Osteoblast (primary cell): Measurements from ENCODE around the gene HSPA12B. TPM values are rescaled to one million over a fixed set of nuclear protein-coding genes. Genes with fewer than 3 reads are reported as not detected.

ENCODE experiments used
- DNase-seq: peaks from one replicate; pipeline ENCODE4 v3.0.0; 2011; ENCODE audit warnings: low spot score, mixed read lengths; ENCODE audit not compliant: insufficient read length; ENCODE audit errors: missing footprints
- H2AFZ ChIP-seq: 2 replicates; pipeline ENCODE4 v1.6.0; 2011; ENCODE audit warnings: mild to moderate bottlenecking, low read length
- H3K27ac ChIP-seq: 2 replicates; pipeline ENCODE4 v1.5.1; 2011; ENCODE audit warnings: mild to moderate bottlenecking, low read depth, low read length, moderate library complexity
- H3K27me3 ChIP-seq: 2 replicates; pipeline ENCODE4 v1.6.0; 2012; ENCODE audit warnings: mild to moderate bottlenecking, control low read depth, inconsistent platforms, low read length, moderate library complexity; ENCODE audit not compliant: insufficient read depth
- H3K36me3 ChIP-seq: 2 replicates; pipeline ENCODE4 v1.5.1; 2011; ENCODE audit warnings: mild to moderate bottlenecking, low read length, control low read depth, moderate library complexity; ENCODE audit not compliant: insufficient read depth
- H3K4me1 ChIP-seq: 2 replicates; pipeline ENCODE4 v1.5.1; 2011; ENCODE audit warnings: mild to moderate bottlenecking, low read length, control low read depth, moderate library complexity; ENCODE audit not compliant: insufficient read depth
- H3K4me2 ChIP-seq: 2 replicates; pipeline ENCODE4 v1.6.0; 2011; ENCODE audit warnings: mild to moderate bottlenecking, low read length; ENCODE audit not compliant: insufficient read depth
- H3K4me3 ChIP-seq: fragments of 200-600 bp; sonication (generic); 3 replicates; pipeline ENCODE4 v1.5.1; 2012; ENCODE audit warnings: mild to moderate bottlenecking, low read length, inconsistent platforms; ENCODE audit not compliant: insufficient read depth
- H3K79me2 ChIP-seq: 2 replicates; pipeline ENCODE4 v1.6.0; 2012; ENCODE audit warnings: mild to moderate bottlenecking, low read length, control low read depth, inconsistent platforms; ENCODE audit not compliant: insufficient read depth
- H3K9me3 ChIP-seq: 2 replicates; pipeline ENCODE4 v1.5.1; 2011; ENCODE audit warnings: low read depth, low read length, control low read depth
- H4K20me1 ChIP-seq: 2 replicates; pipeline ENCODE4 v1.6.0; 2012; ENCODE audit warnings: mild to moderate bottlenecking, low read length, control low read depth; ENCODE audit not compliant: insufficient read depth
- total RNA-seq: library from RNA; depleted of rRNA; stranded (reverse); fragments of >200 nt; gene quantifications from 2 replicates; pipeline ENCODE4 v1.2.3, GENCODE V29; 2012
- TF ChIP-seq, protein P1 (sequence below): IDR thresholded peaks from 2 replicates; pipeline ENCODE4 v1.5.1; 2011; ENCODE audit warnings: mild to moderate bottlenecking, low read depth, low read length, moderate library complexity; ENCODE audit errors: extremely low read depth

The HSPA12B gene
- total RNA-seq, 1 donor, result not detected

- no peaks in the 10 kb centered on the region for H3K4me1 ChIP-seq
These were observed 19.9 kb downstream of the HSPA12B start for GRCh38 chr20:3752386-3752759.

GRCh38 chr20:3753098-3753497 lies 20.6 kb downstream of the HSPA12B start:
- Histone ChIP-seq H4K20me1 (no peaks in the 10 kb centered on the region), H3K4me2 (no peak overlapping the region), H3K9me3 (no peaks in the 10 kb centered on the region), H3K36me3 (peaks cover 4% of the 10 kb centered on the region), H3K79me2 (no peaks in the 10 kb centered on the region), H3K27me3 (no peaks in the 10 kb centered on the region), H2AFZ (no peak overlapping the region), H3K4me1 (no peaks in the 10 kb centered on the region), H3K27ac (no peak overlapping the region), H3K4me3 (no peak overlapping the region)
- peak; percentile 99 for DNase-seq
- TF ChIP-seq, protein P1, sequence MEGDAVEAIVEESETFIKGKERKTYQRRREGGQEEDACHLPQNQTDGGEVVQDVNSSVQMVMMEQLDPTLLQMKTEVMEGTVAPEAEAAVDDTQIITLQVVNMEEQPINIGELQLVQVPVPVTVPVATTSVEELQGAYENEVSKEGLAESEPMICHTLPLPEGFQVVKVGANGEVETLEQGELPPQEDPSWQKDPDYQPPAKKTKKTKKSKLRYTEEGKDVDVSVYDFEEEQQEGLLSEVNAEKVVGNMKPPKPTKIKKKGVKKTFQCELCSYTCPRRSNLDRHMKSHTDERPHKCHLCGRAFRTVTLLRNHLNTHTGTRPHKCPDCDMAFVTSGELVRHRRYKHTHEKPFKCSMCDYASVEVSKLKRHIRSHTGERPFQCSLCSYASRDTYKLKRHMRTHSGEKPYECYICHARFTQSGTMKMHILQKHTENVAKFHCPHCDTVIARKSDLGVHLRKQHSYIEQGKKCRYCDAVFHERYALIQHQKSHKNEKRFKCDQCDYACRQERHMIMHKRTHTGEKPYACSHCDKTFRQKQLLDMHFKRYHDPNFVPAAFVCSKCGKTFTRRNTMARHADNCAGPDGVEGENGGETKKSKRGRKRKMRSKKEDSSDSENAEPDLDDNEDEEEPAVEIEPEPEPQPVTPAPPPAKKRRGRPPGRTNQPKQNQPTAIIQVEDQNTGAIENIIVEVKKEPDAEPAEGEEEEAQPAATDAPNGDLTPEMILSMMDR, result peak; percentile 93

More at GRCh38 chr20:3752386-3752759, 19.9 kb downstream of the HSPA12B start:
- H3K9me3 ChIP-seq, result no peaks in the 10 kb centered on the region
- no peaks in the 10 kb centered on the region for H3K36me3 ChIP-seq
- H4K20me1 ChIP-seq, result no peaks in the 10 kb centered on the region
- TF ChIP-seq, protein P1, result no peak
- H3K79me2 ChIP-seq, result no peaks in the 10 kb centered on the region
- no peak overlapping the region for H3K27ac ChIP-seq
- no peaks in the 10 kb centered on the region for H3K27me3 ChIP-seq
- H3K4me2 ChIP-seq, result no peak overlapping the region
- peak; percentile 88 for DNase-seq
- no peak overlapping the region for H2AFZ ChIP-seq
- H3K4me3 ChIP-seq, result no peak overlapping the region

- H3K36me3 ChIP-seq, result peaks cover 8% of the 10 kb centered on the region
These were observed 21.2 kb downstream of the HSPA12B start for GRCh38 chr20:3753501-3754275.

DNA sequence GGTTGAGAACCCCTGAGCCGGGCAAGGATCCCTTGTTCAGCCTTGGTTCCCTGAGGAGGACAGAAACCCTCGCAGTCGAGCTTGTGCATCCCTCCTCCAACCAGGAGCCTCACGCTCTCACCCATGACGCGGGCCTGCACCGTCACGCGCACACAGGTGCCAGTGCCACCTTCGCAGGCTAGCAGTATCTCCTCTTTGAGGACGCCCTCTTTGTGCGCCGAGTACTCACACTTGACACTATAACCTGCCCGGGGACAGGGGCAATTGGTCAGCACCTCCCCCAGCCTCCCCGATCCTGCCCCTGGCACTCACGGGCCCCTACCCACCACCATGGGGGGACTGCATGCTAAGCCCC lies 21.8 kb downstream of the HSPA12B start:
- Histone ChIP-seq H3K4me2 (no peak overlapping the region), H3K4me3 (no peak overlapping the region), H3K4me1 (no peaks in the 10 kb centered on the region), H4K20me1 (no peaks in the 10 kb centered on the region), H3K36me3 (peaks cover 8% of the 10 kb centered on the region), H3K9me3 (no peaks in the 10 kb centered on the region), H3K27ac (no peak overlapping the region), H3K79me2 (no peaks in the 10 kb centered on the region), H2AFZ (no peak overlapping the region), H3K27me3 (no peaks in the 10 kb centered on the region)
- no peak for DNase-seq
- TF ChIP-seq, protein P1, result no peak

More at GRCh38 chr20:3753501-3754275, 21.2 kb downstream of the HSPA12B start:
- Histone ChIP-seq H3K4me1 (no peaks in the 10 kb centered on the region), H3K27ac (no peak overlapping the region), H4K20me1 (no peaks in the 10 kb centered on the region), H3K4me2 (no peak overlapping the region), H3K9me3 (no peaks in the 10 kb centered on the region), H2AFZ (no peak overlapping the region), H3K79me2 (no peaks in the 10 kb centered on the region), H3K27me3 (no peaks in the 10 kb centered on the region), H3K4me3 (no peak overlapping the region)
- TF ChIP-seq, protein P1, result no peak
- DNase-seq, result peak; percentile 72
